Measurements from ENCODE around the gene FBN1.

The FBN1 gene

DNA sequence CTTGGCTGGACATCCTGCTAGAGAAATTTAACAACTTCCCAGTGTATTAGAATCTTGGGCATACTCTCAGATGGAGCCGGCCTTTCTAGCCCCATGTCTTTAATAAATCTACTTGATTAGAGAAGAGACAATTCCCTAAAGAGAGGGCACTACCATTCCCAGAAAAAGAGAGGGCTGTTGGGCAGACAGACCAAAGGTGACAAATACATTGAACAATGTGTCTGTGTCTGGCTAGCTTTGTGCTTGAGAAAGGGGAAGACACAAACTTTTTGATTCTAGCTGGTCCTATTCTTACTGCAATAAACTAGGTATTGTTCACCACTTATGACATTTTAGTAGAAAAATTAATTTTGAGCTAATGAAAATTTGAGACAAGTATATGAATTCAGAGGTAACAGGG lies 256.6 kb downstream of the FBN1 start:
- no peak for DNase-seq

DNA sequence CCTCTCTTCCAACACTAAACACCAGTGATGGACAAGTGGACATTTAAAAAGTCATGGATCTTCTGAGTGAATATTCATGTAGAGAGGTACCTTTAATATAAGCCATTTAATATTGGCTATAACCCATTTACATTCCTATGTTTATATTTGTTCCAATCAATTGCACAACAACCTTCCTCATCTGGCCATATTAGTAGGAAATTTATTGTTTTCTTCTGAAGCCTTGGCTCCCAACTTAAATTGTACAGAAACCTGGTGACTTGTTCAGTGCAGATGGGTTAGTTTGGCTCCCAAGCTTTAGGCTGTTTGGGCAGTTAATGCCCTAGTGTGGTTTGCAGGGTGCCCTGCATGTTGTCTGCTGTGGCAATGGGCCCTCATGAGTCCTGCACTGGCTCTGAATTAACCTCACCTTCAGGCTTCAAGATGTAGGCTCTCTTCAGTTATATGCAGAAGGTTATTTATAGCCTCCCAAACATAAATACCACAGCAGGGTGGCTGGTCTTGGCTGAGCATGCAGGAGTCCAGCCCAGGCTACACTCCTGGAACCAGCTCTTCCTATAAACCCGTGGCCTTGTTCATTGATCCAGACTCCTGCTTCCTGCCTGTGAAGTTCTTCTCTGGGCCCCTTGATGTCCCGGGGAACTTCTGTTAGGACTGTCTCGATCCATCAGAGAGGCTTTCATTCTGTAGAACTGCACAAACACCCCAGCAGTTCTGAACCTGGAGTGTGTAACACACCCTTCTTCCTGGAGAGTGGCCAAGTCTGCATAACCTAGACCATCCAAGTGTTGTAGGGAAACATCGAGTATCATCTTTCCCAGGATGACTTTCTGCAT lies 257.3 kb downstream of the FBN1 start:
- DNase-seq, result no peak

DNA sequence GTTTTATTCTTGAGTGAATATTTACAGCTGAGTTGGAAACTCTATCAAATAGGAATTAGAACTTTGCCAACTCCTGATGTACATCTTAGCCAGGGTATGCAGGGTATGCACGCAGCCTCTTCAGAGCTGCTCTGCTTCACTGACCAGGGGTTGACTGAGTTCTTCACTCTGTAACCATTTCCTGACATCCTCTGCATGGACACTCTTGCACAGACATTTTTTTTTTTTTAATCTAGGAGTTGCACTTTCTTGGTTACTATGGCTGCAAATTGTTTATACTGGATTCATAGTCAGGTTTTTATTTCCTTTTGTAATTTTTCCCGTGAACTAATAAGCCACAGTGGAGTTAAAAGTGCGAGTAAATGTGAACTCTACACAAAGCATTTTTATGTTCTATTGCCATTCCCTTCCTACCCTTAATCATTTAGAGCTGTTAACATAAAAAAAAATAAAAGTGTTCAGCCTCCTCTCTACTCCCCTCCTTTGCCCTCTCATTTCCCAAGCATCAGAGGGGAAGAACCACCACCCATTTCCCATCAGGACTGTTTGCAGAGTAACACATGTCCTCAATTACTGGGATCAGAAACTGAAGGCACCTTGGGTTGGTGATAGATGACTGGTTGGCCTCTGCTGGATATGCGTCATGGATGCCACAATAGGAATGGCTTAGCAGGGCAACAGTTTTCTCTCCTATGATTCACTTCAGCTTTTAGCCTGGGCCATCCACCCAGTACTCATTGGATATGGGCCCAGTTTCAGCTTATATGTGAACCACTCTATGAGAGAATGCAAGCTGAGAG lies 260.3 kb downstream of the FBN1 start:
- no peak for DNase-seq

DNA sequence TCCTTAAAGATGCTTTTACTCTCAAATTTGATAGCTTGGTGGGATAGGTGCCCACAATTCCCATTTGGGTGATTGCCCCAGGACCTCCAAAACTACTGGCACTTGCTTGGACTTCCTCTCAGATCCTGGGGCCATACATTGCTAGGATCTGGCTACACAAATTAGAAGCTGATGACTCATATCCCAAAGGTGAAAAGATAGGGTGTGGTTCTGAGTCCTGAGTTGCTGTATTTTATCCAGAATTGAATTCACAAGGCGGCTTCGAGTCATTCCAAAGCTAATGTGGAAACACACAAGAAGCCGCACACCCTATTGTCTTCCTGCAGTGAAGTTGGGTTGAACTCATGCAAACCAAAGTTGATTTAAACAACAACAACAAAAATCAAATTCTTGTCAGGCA lies 260.9 kb downstream of the FBN1 start:
- DNase-seq, result no peak

DNA sequence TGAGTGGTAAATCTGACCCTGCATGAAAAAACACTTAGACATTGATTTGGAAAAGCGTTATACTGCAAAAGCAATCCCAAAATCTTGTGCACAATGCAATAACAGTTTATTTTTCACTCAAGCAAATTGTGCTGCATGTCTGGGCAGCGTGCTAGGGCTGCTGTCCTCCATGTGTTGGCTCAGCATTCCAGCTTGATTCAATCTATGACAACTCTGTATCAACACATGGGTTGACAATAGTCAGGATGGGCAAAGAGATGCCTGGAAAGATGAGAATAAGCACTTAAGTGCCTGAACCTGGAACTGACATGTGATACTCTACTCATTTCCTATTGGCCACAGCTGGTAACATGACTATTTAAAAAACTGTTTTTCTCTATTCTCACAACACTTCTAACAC lies 262.5 kb downstream of the FBN1 start:
- DNase-seq, result no peak

DNA sequence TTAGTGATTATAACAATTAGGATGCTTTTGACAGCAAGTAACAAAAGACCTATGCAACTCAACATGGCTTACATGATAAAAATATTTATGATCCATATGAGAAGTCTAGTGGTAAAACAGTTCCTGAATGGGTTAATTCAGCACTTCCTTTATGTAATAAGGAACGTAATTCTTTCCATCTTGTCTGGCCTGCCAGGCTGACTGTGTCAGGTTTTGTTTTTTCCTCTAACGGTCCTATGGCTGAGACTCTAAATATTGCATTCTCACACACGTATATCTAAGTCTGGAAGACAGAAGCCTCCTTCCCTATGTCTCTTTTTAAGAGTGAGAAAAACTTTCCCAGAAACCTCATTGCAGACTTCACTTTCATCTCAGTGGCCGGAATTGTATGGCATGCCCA lies 263.6 kb downstream of the FBN1 start:
- DNase-seq, result no peak

DNA sequence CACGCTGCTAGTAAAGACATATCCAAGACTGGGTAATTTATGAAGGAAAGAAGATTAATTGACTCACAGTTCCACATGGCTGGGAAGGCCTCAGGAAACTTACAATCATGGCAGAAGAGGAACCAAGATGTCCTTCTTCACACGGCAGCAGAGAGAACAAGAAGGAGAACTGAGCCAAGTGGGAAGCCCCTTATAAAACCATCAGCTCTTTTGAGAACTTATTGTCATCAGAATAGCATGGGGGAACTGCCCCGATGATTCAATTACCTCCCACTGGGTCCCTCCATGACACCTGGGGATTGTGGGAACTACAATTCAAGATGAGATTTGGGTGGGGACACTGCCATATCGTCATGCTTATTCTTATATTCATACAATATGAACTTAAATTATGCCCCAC lies 265.3 kb downstream of the FBN1 start:
- DNase-seq, result no peak

DNA sequence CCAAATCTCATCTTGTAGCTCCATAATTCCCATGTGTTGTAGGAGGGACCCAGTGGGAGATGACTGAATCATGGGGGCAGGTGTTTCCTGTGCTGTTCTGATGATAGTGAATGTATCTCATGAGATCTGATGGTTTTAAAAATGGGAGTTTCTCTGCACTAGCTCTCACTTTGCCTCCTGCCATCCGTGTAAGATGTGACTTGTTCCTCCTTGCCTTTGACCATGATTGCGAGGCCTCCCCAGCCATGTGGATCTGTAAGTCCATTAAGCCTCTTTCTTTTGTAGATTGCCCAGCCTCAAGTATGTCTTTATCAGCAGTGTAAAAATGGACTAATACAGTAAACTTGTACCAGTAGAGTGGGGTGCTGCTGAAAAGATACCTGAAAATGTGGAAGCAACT lies 269.7 kb downstream of the FBN1 start:
- no peak for DNase-seq

DNA sequence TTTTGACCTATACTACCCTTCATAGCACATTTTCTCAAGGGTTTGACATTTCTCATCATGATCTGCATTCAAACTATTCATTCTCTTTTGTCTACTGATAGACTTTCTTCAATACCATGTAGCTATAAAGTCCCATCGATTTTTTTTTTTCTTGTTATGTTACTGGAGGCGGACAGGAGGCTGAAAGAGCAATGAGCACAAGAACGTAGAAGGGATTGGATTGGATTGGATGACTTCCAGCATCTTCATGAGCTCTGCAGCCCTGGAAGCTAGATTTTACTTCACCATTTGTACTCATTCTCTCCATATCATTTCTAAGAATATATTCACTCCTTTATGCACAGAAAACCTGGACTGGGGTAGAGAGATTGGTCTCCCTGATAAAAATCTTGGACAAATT lies 271.0 kb downstream of the FBN1 start:
- DNase-seq, result no peak

DNA sequence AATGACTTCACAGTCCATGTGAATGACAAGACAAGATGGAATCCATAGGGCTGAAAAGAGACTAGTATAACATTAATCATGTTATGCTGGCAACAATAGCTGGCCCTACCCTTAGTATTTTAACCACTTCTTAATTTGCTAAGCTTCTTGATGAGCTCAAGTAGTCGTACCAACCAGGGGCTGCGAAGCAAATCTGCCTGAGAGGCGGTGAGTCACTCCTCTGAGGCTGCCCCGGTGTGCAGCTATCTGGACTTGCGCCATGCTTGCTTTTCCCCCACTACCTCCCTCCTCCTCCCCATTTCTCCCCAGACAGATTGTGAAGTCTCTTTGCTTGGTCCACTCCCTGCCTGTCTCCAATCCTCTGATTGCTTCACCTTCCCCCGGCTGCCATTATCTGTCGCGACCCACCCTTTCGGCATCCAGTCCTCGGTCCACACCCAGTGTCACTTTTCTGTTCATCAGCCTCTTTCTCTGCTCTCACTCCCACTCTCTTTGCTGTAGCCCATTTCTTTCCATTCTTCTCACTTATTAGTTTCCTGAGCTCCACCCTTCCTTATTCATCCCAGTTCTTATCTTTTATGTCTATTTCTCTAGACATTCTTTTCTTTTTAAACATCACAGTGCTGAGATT lies 271.6 kb downstream of the FBN1 start:
- DNase-seq, result no peak

DNA sequence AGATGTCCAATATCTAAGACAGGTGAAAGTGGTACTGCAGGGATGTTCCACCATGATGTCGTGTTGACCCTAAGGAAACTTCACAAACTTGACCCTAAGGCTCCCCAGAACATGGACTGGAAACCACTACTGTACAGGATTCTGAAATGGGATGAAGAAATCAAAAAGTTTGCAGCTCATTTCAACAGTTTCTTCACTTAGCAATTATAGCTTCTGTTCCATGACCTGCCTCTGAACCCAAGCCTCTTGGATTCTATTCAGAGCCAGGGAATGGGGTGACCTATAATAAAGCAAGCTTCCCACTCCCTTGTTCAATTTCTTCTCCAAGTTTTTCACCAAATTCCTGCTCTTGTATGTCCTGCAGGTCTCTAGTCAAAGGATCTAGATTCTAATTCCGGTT lies 273.5 kb downstream of the FBN1 start:
- DNase-seq, result no peak

DNA sequence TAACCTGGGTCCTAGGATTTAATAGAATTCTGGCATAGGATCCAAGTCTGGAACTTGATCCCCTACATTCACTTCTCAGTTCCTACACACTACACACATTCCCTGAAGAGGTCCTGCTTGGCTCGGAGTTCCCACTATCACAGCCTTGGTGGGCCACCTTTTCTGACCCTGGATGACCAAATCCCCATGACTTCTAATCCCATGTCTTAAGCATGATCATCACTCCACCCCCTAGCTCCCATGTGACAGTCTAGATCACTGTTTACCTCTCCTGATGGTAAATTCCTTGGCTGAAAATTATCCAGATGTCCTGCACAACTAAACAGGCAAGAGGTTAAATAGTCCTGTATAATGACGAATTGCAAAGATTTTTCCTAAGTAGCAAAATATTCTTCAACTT lies 274.0 kb downstream of the FBN1 start:
- DNase-seq, result no peak

DNA sequence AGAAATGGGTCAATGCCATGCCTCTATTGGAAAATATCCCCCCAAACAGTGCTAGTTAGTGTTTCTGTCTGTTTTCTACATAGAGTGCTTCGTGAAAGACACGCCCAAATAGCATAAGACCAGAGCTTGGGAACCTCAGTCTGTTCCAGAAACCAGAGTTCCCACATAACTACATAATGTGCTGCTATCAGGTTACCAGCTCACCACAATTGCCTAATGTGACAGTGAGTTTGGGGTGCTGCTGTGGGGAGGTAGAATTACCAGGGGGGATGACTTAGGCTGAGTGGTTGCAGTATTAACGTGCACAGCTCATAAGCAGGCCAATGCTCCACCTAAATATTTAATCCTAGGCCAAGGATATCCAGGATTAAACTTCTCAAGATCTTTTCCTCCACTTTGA lies 275.0 kb downstream of the FBN1 start:
- no peak for DNase-seq

DNA sequence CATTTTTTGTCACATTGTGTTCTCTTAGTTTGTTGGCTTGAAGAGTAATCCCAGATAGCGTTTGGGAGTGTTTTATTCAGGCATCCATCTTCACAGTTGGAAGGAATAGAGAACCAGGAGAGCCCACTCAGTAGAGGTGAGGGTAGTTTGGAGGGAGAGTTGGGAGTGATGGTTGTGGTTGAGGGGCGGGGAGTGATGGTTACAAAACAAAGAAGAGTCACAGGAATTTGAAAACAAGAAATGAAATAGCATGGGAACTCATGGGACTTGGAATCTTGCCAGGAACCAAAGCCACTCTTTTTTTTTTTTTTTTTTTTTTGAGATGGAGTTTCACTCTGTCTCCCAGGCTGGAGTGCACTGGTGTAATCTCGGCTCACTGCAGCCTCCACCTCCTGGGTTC lies 278.0 kb downstream of the FBN1 start:
- no peak for DNase-seq

DNA sequence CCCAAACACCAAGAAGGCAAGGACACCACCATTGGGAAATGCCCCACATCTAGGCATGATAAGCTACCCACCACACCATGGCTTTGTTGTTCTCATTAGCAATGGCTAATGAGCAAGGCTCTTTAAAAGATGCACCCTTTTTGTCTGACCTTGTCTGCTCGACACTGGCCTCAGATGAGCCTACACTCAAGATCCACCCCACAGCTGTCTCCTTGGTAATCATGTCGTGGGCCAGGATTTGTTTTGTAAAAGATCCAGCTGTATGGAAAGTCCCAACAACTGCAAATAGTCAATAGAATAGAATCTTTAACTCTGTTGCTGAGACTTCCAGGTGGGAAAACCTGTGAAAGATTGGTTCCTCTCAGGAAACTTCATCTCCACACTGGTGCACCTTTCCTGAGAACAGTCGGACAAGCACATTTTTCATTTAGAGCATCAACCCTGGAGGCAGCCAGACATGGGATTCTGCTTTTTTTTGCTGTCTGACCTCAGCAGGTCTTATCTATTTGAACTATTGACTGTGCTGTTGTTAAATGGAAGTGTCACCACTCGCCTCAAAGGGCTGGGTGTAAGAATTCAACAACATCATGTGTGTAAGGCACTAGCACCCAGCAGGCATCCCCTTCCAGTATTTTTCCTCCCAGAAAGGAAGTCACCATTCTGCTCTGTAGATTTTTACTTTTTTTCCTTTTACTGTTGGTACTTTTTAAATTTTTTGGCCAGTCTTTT lies 278.8 kb downstream of the FBN1 start:
- DNase-seq, result no peak

DNA sequence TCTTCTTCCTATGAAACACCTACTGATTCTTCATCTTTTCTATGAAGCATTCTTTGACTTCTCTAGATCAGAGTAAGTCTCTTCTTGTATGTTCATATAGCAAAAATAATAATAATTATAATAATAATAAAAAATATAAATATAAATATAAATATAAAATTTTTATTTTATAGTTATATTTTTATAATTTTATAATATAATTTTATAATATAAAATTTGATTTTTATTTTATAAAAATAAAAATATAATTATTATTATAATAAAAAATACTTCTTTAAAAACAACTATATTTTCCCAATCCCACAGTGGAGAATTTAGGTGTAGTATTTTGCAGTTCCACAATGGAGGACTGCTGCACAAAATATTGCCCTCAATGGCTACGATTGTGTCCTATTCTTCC lies 279.9 kb downstream of the FBN1 start:
- no peak for DNase-seq

DNA sequence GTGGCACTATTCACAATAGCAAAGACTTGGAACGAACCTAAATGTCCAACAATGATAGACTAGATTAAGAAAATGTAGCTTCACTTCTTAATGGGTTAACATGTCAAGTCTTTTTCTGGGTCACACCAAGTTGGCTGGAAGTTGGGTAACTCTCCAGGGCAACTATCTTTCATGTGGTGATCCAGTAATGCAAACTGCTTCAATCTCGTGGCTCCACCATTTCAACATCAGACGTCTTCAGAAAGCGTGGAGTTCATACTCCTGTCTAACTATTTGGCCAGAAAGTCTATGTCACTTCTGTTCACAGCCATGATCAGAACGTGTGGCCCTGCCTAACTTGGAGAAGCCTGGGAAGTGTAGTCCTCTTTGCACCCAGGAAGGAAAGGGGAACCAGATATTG lies 282.0 kb downstream of the FBN1 start:
- no peak for DNase-seq

DNA sequence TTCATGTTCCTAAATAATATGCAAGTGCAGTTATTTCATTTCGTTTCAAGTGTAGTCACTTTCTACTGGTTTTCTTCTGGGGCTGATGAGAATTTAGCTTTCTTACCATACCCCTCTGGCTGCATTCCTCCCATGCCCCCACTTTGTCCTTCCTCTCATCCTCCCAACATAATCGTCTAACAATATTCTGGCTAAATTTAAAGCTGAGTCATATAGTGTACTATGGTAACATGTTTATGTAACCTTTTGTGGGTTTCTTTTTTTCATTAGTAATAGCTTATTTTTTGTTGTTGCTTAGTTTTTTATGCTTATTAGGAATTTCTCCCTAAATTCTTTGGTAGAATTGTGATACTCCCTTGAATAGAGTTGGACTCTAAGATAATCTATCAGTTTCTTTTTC lies 283.8 kb downstream of the FBN1 start:
- no peak for DNase-seq

DNA sequence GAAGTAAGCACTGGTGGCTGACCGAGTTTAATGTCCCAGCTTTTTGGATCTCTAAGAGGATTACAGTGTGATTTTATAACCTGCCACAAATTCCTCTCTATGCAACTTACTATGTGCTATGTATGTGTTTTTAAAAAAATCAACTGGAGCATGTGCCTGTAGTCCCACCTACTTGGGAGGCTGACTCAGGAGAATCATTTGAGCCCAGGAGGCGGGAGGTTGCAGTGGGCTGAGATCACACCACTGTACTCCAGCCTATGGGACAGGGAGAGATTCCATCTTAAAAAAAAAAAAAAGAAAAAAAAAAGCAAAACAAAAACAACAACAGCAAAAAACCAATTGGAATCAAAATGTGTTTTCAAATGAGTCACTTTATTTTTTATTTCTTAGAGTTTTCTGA lies 284.7 kb downstream of the FBN1 start:
- DNase-seq, result no peak
